PC-3 (cell line): ENCODE data around the gene WDPCP.
"Not testable (repeated sequence)": the region's sequence is repeated elsewhere in the genome, so short reads cannot be mapped to it uniquely, and the experiment has no call there.

Experiments used
- CTCF ChIP-seq: fragments of 300-600 bp; sonication (generic); conservative IDR thresholded peaks from 2 replicates; pipeline ENCODE4 v1.5.1; 2017; ENCODE audit warnings: antibody characterized with exemption, low read depth, mild to moderate bottlenecking, low read length
- EZH2phosphoT487 ChIP-seq: fragments of 300-600 bp; sonication (generic); IDR thresholded peaks from 2 replicates; pipeline ENCODE4 v1.6.1; 2018; ENCODE audit warnings: mild to moderate bottlenecking, antibody characterized with exemption, low read length, borderline replicate concordance

- TF ChIP-seq EZH2phosphoT487, CTCF: not testable (repeated sequence)
Measured at GRCh38 chr2:63573026-63573425, 15.3 kb downstream of the WDPCP start.
